HepG2 (cell line): ENCODE data around the gene SMIM8.

ENCODE experiments used
- CEBPB ChIP-seq: IDR thresholded peaks from 2 replicates; pipeline ENCODE4 v1.6.1; 2011; ENCODE audit warnings: low read depth, low read length, improper control_type of control experiment, borderline replicate concordance
- CREM ChIP-seq, 2 experiments: sonication (generic) in 1 of 2; formaldehyde crosslinking in 1 of 2; IDR thresholded peaks; 2 replicates each; pipeline versions ENCODE4 v1.4.0 to v1.6.1; 2016 to 2020; ENCODE audit warnings: antibody characterized with exemption in 1 of 2, mild to moderate bottlenecking in 1 of 2, missing genetic modification reagents in 1 of 2
- NR3C1 ChIP-seq: sonication (generic); formaldehyde crosslinking; IDR thresholded peaks from 2 replicates; pipeline ENCODE4 v1.4.0; 2020; ENCODE audit warnings: missing genetic modification reagents
- POLR2A ChIP-seq, 2 experiments: IDR thresholded peaks; 2 replicates each; pipeline ENCODE4 v1.6.1; 2011; ENCODE audit warnings: low read depth in 2 of 2, low read length in 2 of 2, mild to moderate bottlenecking in 1 of 2, moderate library complexity in 1 of 2; ENCODE audit not compliant: insufficient read depth in 1 of 2
- REST ChIP-seq, 2 experiments: IDR thresholded peaks; 2 replicates each; pipeline ENCODE4 v1.6.1; 2011 to 2012; ENCODE audit warnings: low read length in 2 of 2, borderline replicate concordance in 1 of 2, low read depth in 1 of 2, mild to moderate bottlenecking in 1 of 2, moderate library complexity in 1 of 2
- SRSF4 ChIP-seq: fragments of 200-400 bp; formaldehyde crosslinking; IDR thresholded peaks from one replicate; pipeline ENCODE4 v1.6.1; 2018; ENCODE audit warnings: mild to moderate bottlenecking, low read depth, low read length, moderate library complexity; ENCODE audit not compliant: poor library complexity, severe bottlenecking
- TAF1 ChIP-seq: sonication (generic); formaldehyde crosslinking; IDR thresholded peaks from 2 replicates; pipeline ENCODE4 v1.4.0; 2020; ENCODE audit warnings: missing genetic modification reagents
- ZNF780A ChIP-seq: sonication (generic); formaldehyde crosslinking; IDR thresholded peaks from 2 replicates; pipeline ENCODE4 v1.8.0; 2022; ENCODE audit warnings: mild to moderate bottlenecking, missing genetic modification reagents, moderate library complexity
- TF ChIP-seq, protein P1 (sequence below): sonication (generic); formaldehyde crosslinking; IDR thresholded peaks from 2 replicates; pipeline ENCODE4 v1.5.0; 2020; ENCODE audit warnings: mild to moderate bottlenecking, missing genetic modification reagents, moderate library complexity
- TF ChIP-seq, protein P2 (sequence below): sonication (generic); formaldehyde crosslinking; IDR thresholded peaks from 2 replicates; pipeline ENCODE4 v1.4.0; 2020; ENCODE audit warnings: missing genetic modification reagents; ENCODE audit errors: not compliant biosample characterization

GRCh38 chr6:87375315-87375714 lies 52.9 kb downstream of the SMIM8 start:
- no peak for TF ChIP-seq ZNF780A (CRISPR knock-in tag)
- TF ChIP-seq, protein P1, sequence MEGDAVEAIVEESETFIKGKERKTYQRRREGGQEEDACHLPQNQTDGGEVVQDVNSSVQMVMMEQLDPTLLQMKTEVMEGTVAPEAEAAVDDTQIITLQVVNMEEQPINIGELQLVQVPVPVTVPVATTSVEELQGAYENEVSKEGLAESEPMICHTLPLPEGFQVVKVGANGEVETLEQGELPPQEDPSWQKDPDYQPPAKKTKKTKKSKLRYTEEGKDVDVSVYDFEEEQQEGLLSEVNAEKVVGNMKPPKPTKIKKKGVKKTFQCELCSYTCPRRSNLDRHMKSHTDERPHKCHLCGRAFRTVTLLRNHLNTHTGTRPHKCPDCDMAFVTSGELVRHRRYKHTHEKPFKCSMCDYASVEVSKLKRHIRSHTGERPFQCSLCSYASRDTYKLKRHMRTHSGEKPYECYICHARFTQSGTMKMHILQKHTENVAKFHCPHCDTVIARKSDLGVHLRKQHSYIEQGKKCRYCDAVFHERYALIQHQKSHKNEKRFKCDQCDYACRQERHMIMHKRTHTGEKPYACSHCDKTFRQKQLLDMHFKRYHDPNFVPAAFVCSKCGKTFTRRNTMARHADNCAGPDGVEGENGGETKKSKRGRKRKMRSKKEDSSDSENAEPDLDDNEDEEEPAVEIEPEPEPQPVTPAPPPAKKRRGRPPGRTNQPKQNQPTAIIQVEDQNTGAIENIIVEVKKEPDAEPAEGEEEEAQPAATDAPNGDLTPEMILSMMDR (CRISPR knock-in tag): no peak
- TF ChIP-seq CREM (IDR thresholded peaks at IDR 0.05): no peak
- no peak for TF ChIP-seq CREM (CRISPR knock-in tag; IDR thresholded peaks at IDR 0.05)
- TF ChIP-seq CEBPB: no peak
- TF ChIP-seq TAF1: no peak
- TF ChIP-seq, protein P2, sequence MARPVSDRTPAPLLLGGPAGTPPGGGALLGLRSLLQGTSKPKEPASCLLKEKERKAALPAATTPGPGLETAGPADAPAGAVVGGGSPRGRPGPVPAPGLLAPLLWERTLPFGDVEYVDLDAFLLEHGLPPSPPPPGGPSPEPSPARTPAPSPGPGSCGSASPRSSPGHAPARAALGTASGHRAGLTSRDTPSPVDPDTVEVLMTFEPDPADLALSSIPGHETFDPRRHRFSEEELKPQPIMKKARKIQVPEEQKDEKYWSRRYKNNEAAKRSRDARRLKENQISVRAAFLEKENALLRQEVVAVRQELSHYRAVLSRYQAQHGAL (CRISPR knock-in tag): no peak
- no peak for TF ChIP-seq POLR2A (IDR thresholded peaks at IDR 0.05; ENCODE audit: insufficient read depth in 1 of 2, low read depth in 2 of 2, low read length in 2 of 2)
- no peak for TF ChIP-seq SRSF4
- no peak for TF ChIP-seq NR3C1 (CRISPR knock-in tag)
- TF ChIP-seq REST (IDR thresholded peaks at IDR 0.05; ENCODE audit: borderline replicate concordance in 1 of 2, low read depth in 1 of 2, low read length in 2 of 2): no peak
